ENCODE results near the gene POU6F2. TPM values are rescaled to one million over a fixed set of nuclear protein-coding genes. Genes with fewer than 3 reads are reported as not detected.

Gene POU6F2
- total and polyA plus RNA-seq, 2 of the 4 experiments (the other 2 are of a cell fraction) = not detected

DNA sequence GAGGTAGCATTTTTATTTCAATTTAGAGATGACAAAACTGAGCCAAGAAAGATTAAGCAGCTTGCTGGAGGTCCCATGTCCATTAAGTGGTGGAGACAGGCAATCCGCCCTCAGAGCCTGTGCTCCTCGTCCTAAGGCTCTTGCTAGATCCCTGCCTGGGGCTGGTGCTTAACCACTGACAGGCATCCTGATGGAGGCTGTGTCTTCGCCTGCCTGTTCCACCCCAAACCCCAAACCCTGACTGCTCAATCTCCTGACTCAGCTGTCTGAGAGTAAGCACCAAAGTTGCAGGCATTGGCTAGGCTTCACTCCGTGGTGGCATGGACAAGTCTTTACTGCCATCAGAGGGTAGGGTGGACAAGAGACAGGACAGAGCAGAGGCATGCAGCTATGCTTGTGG lies 209.4 kb downstream of the POU6F2 start:
- H3K18ac ChIP-seq (ENCODE audit: low read depth, low read length) = no peak overlapping the region
- no peak overlapping the region for H3K4me2 ChIP-seq (ENCODE audit: low read depth, low read length)
- POLR2A ChIA-PET (ENCODE audit: unreplicated experiment) = no interaction called here
- no peak overlapping the region for H3K4ac ChIP-seq (ENCODE audit: low read depth, low read length)
- H3K4me1 ChIP-seq (ENCODE audit: control insufficient read depth, insufficient read depth, low read length) = no peaks in the 10 kb centered on the region
- no peak overlapping the region for H3K14ac ChIP-seq (replicated peaks; ENCODE audit: low read depth, low read length)
- no peak overlapping the region for H3K9ac ChIP-seq (ENCODE audit: low read depth, low read length)
- dilution Hi-C loops (cut with HindIII; ENCODE audit: low sequenced_read_pairs, unreplicated experiment) (no loop called here), in situ Hi-C loops (cut with MboI; ENCODE audit: low sequenced_read_pairs) (no loop called here), intact Hi-C loops (cut with micrococcal nuclease) (no loop called here)
- H3K27me3 ChIP-seq (ENCODE audit: control insufficient read depth, insufficient read depth, low read length) = no peaks in the 10 kb centered on the region
- no peak overlapping the region for H2BK20ac ChIP-seq (ENCODE audit: low read depth, low read length)
- BruUV-seq (replicated peaks) = no TSS peak
- H3K4me3 ChIP-seq (ENCODE audit: insufficient read depth, low read depth, low read length) = no peak overlapping the region
- no peak overlapping the region for H3K56ac ChIP-seq (ENCODE audit: extremely low read depth, insufficient read depth, low read length)
- H2BK120ac ChIP-seq (ENCODE audit: low read depth, low read length) = no peak overlapping the region
- no peaks in the 10 kb centered on the region for H3K79me1 ChIP-seq (ENCODE audit: low read depth in 1 of 2, low read length in 2 of 2)
- H2AK5ac ChIP-seq (ENCODE audit: low read depth, low read length) = no peak overlapping the region
- WGBS, 2 experiments (ENCODE audit: extremely low coverage in 2 of 2, insufficient read length in 1 of 2) = 60% methylated on average over 1 of the region's 4 CpGs; no CpG with 5 or more reads in 1 of the 2 experiments
- no peak overlapping the region for H2AK9ac ChIP-seq (replicated peaks; ENCODE audit: low read depth, low read length, poor library complexity)
- H2BK5ac ChIP-seq (ENCODE audit: low read depth, low read length, poor library complexity, severe bottlenecking) = no peak overlapping the region
- CTCF ChIA-PET = interaction anchor here (0.7 kb wide), 1 partner anchor 259 kb away, joined by 3 read pairs; no protein-coding TSS in a partner anchor
- no peaks in the 10 kb centered on the region for H4K20me1 ChIP-seq (ENCODE audit: insufficient read depth, low read length)
- no peak overlapping the region for H2BK15ac ChIP-seq (ENCODE audit: low read depth, low read length)
- ATAC-seq (ENCODE audit: low read depth) (no peak), DNase-seq (no peak)
- no peaks in the 10 kb centered on the region for H3K9me1 ChIP-seq (ENCODE audit: insufficient read depth, low read length)
- H3K36me3 ChIP-seq (ENCODE audit: control insufficient read depth, insufficient read depth, low read length) = no peaks in the 10 kb centered on the region
- no peak overlapping the region for H4K5ac ChIP-seq (ENCODE audit: low read depth, low read length)
- no peak overlapping the region for H3K23ac ChIP-seq (ENCODE audit: low read depth, low read length)
- no peak overlapping the region for H2AFZ ChIP-seq (replicated peaks; ENCODE audit: low read length, poor library complexity)
- no peak overlapping the region for H4K91ac ChIP-seq (ENCODE audit: insufficient read depth, low read depth, low read length)
- H3K27ac ChIP-seq (ENCODE audit: insufficient read depth, low read length) = no peak overlapping the region
- H3K9me3 ChIP-seq (ENCODE audit: control insufficient read depth, insufficient read depth, low read length) = no peaks in the 10 kb centered on the region
- no peak overlapping the region for H4K8ac ChIP-seq (ENCODE audit: low read depth in 2 of 2, low read length in 2 of 2)
- TF ChIP-seq MXI1 (IDR thresholded peaks at IDR 0.05; ENCODE audit: borderline replicate concordance, low read depth, low read length) (no peak), SMC3 (IDR thresholded peaks at IDR 0.05; ENCODE audit: low read depth, low read length) (no peak), BHLHE40 (IDR thresholded peaks at IDR 0.05; ENCODE audit: low read depth, low read length) (no peak), RFX5 (IDR thresholded peaks at IDR 0.05; ENCODE audit: low read depth, low read length) (no peak), MAZ (IDR thresholded peaks at IDR 0.05; ENCODE audit: borderline replicate concordance, low read depth, low read length) (no peak), MAFK (IDR thresholded peaks at IDR 0.05; ENCODE audit: low read depth, low read length) (no peak), FOS (IDR thresholded peaks at IDR 0.05; ENCODE audit: low read depth, low read length) (no peak), CEBPB (IDR thresholded peaks at IDR 0.05; ENCODE audit: low read depth, low read length) (no peak), CHD1 (IDR thresholded peaks at IDR 0.05; ENCODE audit: low read depth, low read length) (no peak), POLR2A (IDR thresholded peaks at IDR 0.05; ENCODE audit: low read depth, low read length) (no peak), RCOR1 (IDR thresholded peaks at IDR 0.05; ENCODE audit: insufficient replicate concordance, low read length) (no peak), RAD21 (IDR thresholded peaks at IDR 0.05; ENCODE audit: low read length) (no peak), NFE2L2 (IDR thresholded peaks at IDR 0.05; ENCODE audit: low read depth, low read length) (no peak)
- TF ChIP-seq, protein P1, sequence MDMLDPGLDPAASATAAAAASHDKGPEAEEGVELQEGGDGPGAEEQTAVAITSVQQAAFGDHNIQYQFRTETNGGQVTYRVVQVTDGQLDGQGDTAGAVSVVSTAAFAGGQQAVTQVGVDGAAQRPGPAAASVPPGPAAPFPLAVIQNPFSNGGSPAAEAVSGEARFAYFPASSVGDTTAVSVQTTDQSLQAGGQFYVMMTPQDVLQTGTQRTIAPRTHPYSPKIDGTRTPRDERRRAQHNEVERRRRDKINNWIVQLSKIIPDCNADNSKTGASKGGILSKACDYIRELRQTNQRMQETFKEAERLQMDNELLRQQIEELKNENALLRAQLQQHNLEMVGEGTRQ (IDR thresholded peaks at IDR 0.05; ENCODE audit: low read depth, low read length) = no peak
- TF ChIP-seq, protein P2, sequence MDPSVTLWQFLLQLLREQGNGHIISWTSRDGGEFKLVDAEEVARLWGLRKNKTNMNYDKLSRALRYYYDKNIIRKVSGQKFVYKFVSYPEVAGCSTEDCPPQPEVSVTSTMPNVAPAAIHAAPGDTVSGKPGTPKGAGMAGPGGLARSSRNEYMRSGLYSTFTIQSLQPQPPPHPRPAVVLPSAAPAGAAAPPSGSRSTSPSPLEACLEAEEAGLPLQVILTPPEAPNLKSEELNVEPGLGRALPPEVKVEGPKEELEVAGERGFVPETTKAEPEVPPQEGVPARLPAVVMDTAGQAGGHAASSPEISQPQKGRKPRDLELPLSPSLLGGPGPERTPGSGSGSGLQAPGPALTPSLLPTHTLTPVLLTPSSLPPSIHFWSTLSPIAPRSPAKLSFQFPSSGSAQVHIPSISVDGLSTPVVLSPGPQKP (IDR thresholded peaks at IDR 0.05; ENCODE audit: borderline replicate concordance, low read depth, low read length) = no peak
- TF ChIP-seq, protein P3, sequence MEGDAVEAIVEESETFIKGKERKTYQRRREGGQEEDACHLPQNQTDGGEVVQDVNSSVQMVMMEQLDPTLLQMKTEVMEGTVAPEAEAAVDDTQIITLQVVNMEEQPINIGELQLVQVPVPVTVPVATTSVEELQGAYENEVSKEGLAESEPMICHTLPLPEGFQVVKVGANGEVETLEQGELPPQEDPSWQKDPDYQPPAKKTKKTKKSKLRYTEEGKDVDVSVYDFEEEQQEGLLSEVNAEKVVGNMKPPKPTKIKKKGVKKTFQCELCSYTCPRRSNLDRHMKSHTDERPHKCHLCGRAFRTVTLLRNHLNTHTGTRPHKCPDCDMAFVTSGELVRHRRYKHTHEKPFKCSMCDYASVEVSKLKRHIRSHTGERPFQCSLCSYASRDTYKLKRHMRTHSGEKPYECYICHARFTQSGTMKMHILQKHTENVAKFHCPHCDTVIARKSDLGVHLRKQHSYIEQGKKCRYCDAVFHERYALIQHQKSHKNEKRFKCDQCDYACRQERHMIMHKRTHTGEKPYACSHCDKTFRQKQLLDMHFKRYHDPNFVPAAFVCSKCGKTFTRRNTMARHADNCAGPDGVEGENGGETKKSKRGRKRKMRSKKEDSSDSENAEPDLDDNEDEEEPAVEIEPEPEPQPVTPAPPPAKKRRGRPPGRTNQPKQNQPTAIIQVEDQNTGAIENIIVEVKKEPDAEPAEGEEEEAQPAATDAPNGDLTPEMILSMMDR (conservative IDR thresholded peaks at IDR 0.05; ENCODE audit: low read depth, low read length) = no peak

Data from IMR-90 (cell line).